GM19395 (cell line): ENCODE measurements around the gene PCDHGB4.
"Not testable (repeated sequence)": the region's sequence is repeated elsewhere in the genome, so short reads cannot be mapped to it uniquely, and the experiment has no call there.

Experiments used
- ATAC-seq: cut with Tn5 transposase; IDR thresholded peaks from one replicate; pipeline ENCODE4 v1.9.1; 2021; ENCODE audit warnings: mild to moderate bottlenecking, moderate library complexity; ENCODE audit not compliant: unreplicated experiment

PCDHGB4 gene

GRCh38 chr5:141366016-141366896, 21.2 kb upstream of the PCDHGB4 start:
- no peak for ATAC-seq

GRCh38 chr5:141369994-141370848, 17.3 kb upstream of the PCDHGB4 start, which contains the start of gene PCDHGB3:
TSS of gene PCDHGB3 (plus strand) at chr5:141370242. CDS start at chr5:141370395, 153 bp downstream.
- peak; percentile 65 for ATAC-seq

- ATAC-seq = no peak
These were observed 15.7 kb upstream of the PCDHGB4 start for GRCh38 chr5:141371572-141372475.

GRCh38 chr5:141373673-141374317, 13.7 kb upstream of the PCDHGB4 start, which contains the start of gene PCDHGA6:
TSS of gene PCDHGA6 (plus strand) at chr5:141373891. CDS start at chr5:141374084, 193 bp downstream.
- no peak for ATAC-seq

- ATAC-seq = no peak
These were observed 12.9 kb upstream of the PCDHGB4 start for GRCh38 chr5:141374627-141375026.

- ATAC-seq = not testable (repeated sequence)
These were observed 11.9 kb upstream of the PCDHGB4 start for GRCh38 chr5:141375444-141376155.

- no peak for ATAC-seq
These were observed 4.8 kb upstream of the PCDHGB4 start, which contains the start of gene PCDHGA7 for GRCh38 chr5:141382469-141383294. TSS of gene PCDHGA7 (plus strand) at chr5:141382742. CDS start at chr5:141382900, 158 bp downstream.

GRCh38 chr5:141383345-141383744, 4.2 kb upstream of the PCDHGB4 start:
- no peak for ATAC-seq

GRCh38 chr5:141384471-141385267, 2.8 kb upstream of the PCDHGB4 start:
- ATAC-seq = no peak

- no peak for ATAC-seq
These were observed 1.2 kb downstream of the PCDHGB4 start for GRCh38 chr5:141388661-141389060.

GRCh38 chr5:141389153-141390042, 1.9 kb downstream of the PCDHGB4 start:
- ATAC-seq = no peak

- ATAC-seq = no peak
These were observed 5.1 kb downstream of the PCDHGB4 start, which contains the start of gene PCDHGA8 for GRCh38 chr5:141392429-141393198. TSS of gene PCDHGA8 (plus strand) at chr5:141392633. CDS start at chr5:141392814, 181 bp downstream.

- no peak for ATAC-seq
These were observed 5.8 kb downstream of the PCDHGB4 start for GRCh38 chr5:141393267-141393666.

GRCh38 chr5:141394401-141395187, 7.1 kb downstream of the PCDHGB4 start:
- ATAC-seq = not testable (repeated sequence)
